H1 (cell line): ENCODE results near the gene PRKCA. TPM values are rescaled to one million over a fixed set of nuclear protein-coding genes. Genes with fewer than 3 reads are reported as not detected.

Experiments
- CHD1 ChIP-seq: IDR thresholded peaks from 2 replicates; pipeline ENCODE4 v1.6.1; 2012; ENCODE audit warnings: low read depth, low read length, improper control_type of control experiment
- CHD7 ChIP-seq: fragments of 300-600 bp; sonication (generic); IDR thresholded peaks from 2 replicates; pipeline ENCODE4 v1.7.1; 2012; ENCODE audit warnings: low read length, moderate library complexity, mild to moderate bottlenecking, inconsistent platforms; ENCODE audit not compliant: insufficient replicate concordance
- TAF7 ChIP-seq: optimal IDR thresholded peaks from 2 replicates; pipeline ENCODE3; 2011; ENCODE audit warnings: low read depth, mild to moderate bottlenecking, inconsistent platforms, low read length, moderate library complexity, borderline replicate concordance
- TEAD4 ChIP-seq: IDR thresholded peaks from 2 replicates; pipeline ENCODE4 v1.6.1; 2012; ENCODE audit warnings: low read depth, low read length, inconsistent platforms, mixed read lengths
- polyA plus RNA-seq, 7 experiments: library from polyadenylated mRNA; depleted of rRNA in 3 of 7; stranded (reverse) in 5 of 7; unstranded in 2 of 7; fragments of >200 nt in 5 of 7; fragments of 200-250 nt in 2 of 7; gene quantifications; 1 replicate in 5 of 7; 2 replicates in 1 of 7; 4 replicates in 1 of 7; pipeline versions ENCODE4 v1.2.1 to v1.2.3, GENCODE V29; 2011 to 2013; ENCODE audit warnings: missing spikeins in 2 of 7, mixed read lengths in 2 of 7
- total RNA-seq: library from RNA; stranded (reverse); fragmentation: NEBNext Ultra II Directional; extraction: Animal tissue kit (Norgen Biotek cat#: 25700); gene quantifications from 2 replicates; pipeline ENCODE4 v1.2.1, GENCODE V29; 2021

The PRKCA gene
- total and polyA plus RNA-seq, 2 of the 8 experiments (the other 6 are each of a cell fraction or from before 2014, with no cell fraction given), result 5.8 to 17.8 TPM

- TF ChIP-seq CHD7, result no peak
- TF ChIP-seq TAF7, result no peak
- no peak for TF ChIP-seq CHD1
- no peak for TF ChIP-seq TEAD4
Measured at GRCh38 chr17:66605541-66605940, 303.1 kb downstream of the PRKCA start (continued).
